Endometrial microvascular endothelial cells (primary cell): ENCODE data around the gene ISOC1. TPM values are rescaled to one million over a fixed set of nuclear protein-coding genes. Genes with fewer than 3 reads are reported as not detected.

Experiments
- in situ Hi-C: cut with HindIII; loops from 2 replicates; pipeline ENCODE4 v1.10.0; 2017; ENCODE audit warnings: low sequenced_read_pairs, low pct_unique_long_range_greater_than_20kb; ENCODE audit errors: inconsistent ontology term
- total RNA-seq: library from RNA; depleted of rRNA; stranded (reverse); fragments of >200 nt; gene quantifications from one replicate; pipeline ENCODE4 v1.2.3, GENCODE V29; 2015; ENCODE audit errors: inconsistent ontology term

The ISOC1 gene
- total RNA-seq, 1 donor from 2014 or later, result 29.5 TPM

GRCh38 chr5:129082225-129083136 lies 12.1 kb upstream of the ISOC1 start:
- in situ Hi-C loops, result no loop called here

GRCh38 chr5:129094924-129095899 lies 663 bp downstream of the ISOC1 start:
- in situ Hi-C loops, result no loop called here

GRCh38 chr5:129096382-129096991 lies 1.9 kb downstream of the ISOC1 start:
- in situ Hi-C loops, result no loop called here

DNA sequence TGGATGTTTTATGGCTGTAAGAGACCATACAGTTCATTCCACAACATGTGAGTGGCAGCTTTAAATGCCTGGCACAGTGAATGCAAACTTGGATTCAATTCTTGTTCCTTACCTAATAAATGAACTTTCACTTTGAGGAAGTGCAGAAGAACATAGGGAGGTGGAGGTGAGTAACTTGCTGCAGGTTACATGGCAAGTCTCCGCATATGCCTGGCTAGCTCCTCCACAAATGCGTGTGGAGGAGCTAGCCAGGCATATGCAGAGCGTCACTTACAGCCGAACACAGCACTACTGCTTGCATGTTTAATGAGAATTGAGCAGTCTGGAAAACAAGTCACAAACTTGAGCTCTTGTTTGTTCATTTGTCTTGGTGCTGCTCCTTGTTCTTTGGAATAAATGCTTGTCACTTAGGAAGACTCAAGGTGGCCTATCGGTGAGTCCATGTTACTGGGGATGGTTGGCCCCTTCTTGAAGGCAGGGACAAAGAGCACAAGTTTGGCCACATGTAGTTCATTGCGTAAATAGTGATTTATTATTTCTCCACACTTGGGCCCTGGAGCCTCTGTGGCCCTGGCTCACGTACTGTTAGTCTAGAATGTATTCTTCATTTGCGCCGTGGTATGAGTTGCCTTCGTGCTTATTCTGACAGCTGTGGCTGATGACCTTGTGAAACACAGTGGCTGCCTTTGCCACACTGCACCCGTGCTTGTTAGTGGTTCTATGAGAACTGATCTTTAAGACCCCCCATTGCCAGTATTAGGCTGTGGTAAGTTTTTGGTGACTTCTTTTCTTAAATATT lies 3.1 kb downstream of the ISOC1 start:
- in situ Hi-C loops, result no loop called here

DNA sequence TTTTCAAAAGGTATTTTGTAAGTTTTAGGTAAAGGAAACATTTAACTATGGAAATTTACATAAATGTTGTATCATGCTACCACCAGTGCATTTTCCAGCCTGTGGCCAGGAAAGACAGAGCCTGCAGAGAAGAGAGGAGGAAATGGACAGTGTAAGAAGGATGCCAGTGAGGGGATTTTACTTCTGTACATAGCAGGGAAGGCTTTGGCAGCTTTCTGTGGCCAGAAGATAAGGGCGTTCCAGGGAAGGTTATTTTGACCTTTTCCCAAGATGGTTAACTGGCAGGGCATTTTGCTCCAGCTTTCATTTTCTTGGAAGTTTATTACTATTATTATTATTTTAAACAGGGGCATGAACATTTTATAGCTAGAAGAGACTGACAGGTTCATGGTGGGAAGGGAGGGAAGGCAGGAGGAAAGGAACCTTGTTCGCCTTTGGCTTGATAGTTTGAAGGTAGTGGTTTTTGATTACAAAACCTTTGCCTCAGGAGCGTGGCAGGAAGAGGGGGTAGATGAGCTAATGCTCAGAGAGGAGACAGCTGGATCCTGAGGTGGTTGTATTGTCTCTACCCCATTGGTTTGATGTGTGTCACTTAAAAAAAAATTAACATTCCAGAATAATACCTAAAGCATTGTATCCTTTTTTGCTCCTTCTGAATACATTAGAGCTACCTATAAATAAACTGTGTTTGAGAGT lies 4.1 kb downstream of the ISOC1 start:
- in situ Hi-C loops, result no loop called here

DNA sequence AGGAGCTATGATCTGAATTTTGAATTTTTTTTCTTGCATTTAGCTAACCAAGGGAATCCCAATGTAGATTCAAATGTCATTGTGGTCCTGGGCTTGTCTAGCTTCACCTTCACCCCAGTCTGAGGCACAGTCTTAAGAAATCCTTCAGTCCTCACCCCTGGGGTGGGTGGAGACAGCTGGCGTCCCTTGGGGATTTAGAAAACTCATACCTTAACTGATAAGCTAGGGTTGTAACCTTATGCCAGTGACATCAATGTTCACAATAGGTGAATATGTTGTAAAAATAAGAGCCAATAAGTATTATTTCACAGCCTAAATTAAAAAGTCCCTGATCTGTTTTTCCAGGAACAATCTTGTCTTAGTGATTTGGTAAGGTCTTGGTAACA lies 4.6 kb downstream of the ISOC1 start:
- in situ Hi-C loops, result no loop called here

GRCh38 chr5:129101794-129102193 lies 7.2 kb downstream of the ISOC1 start:
- in situ Hi-C loops, result no loop called here

DNA sequence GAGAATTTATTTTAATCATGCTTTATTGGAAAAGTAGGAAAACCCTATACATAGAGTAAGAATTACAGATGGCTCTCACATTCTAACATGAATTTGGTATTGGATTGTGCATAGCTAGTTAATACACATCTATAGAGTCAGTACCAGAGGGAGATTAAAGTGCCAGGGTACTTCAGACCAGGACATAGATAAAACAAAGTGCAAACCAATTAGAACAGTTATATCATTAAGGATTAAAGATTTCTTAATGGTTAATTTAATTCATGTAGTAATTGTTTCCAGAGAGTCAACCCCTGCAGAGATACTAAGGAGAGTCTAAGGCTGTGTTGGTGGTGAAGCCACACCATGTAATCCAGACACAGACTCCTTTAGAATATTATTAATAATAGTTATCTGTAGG lies 8.8 kb downstream of the ISOC1 start:
- in situ Hi-C loops, result no loop called here

- in situ Hi-C loops, result no loop called here
Measured at GRCh38 chr5:129104915-129105455, 10.4 kb downstream of the ISOC1 start.

- in situ Hi-C loops, result no loop called here
Measured at GRCh38 chr5:129107637-129108036, 13.1 kb downstream of the ISOC1 start.

- in situ Hi-C loops, result no loop called here
Measured at GRCh38 chr5:129110742-129111141, 16.2 kb downstream of the ISOC1 start.

- in situ Hi-C loops, result no loop called here
Measured at GRCh38 chr5:129111351-129111750, 16.8 kb downstream of the ISOC1 start.

- in situ Hi-C loops, result no loop called here
Measured at GRCh38 chr5:129112295-129112694, 17.7 kb downstream of the ISOC1 start.

GRCh38 chr5:129113867-129114266 lies 19.3 kb downstream of the ISOC1 start:
- in situ Hi-C loops, result no loop called here

- in situ Hi-C loops, result no loop called here
Measured at GRCh38 chr5:129114539-129115193, 20.1 kb downstream of the ISOC1 start.

DNA sequence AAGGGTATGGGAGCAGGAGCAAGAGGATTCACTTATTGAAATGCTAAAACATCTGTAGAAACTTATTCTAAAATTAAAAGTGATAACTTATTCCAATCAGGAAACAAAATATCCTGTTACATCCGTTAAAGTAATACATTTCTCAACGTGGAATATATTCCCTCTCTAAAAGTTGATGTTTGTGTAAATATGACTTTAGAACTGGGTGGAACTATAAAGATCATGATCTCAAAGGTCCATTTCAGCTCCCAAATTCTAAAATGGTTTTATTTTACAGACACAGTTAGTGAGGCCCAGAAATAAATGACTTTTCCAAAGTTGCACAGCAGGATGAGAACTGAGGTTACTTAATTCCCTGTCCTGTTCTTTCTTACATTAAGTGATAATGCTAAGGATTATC lies 21.1 kb downstream of the ISOC1 start:
- in situ Hi-C loops, result no loop called here

GRCh38 chr5:129116797-129117196 lies 22.2 kb downstream of the ISOC1 start:
- in situ Hi-C loops, result no loop called here
